PC-3 (cell line): ENCODE measurements around the gene ZMIZ1. TPM values are rescaled to one million over a fixed set of nuclear protein-coding genes. Genes with fewer than 3 reads are reported as not detected.

ENCODE experiments used
- ATAC-seq: fragments of 200-7000 bp; cut with Tn5 transposase; 2 replicates; pipeline ENCODE4 v1.9.1; 2020; ENCODE audit warnings: mild to moderate bottlenecking, moderate library complexity
- BruUV-seq: library from RNA; stranded (reverse); fragments of 400-500 nt; replicated peaks from 2 replicates; lab custom pipeline; 2021; lab: Mats Ljungman, UMichigan
- CTCF ChIA-PET: fragments of 300-600 bp; sonication (Branson Sonifier 250); formaldehyde crosslinking; loops from one replicate; lab custom pipeline; 2022; ENCODE audit warnings: antibody characterized with exemption; lab: Charles Lee
- POLR2A ChIA-PET: fragments of 300-600 bp; sonication (Branson Sonifier 250); formaldehyde crosslinking; loops from one replicate; lab custom pipeline; 2022; ENCODE audit warnings: antibody characterized with exemption; ENCODE audit not compliant: unreplicated experiment; lab: Charles Lee
- DNase-seq: peaks from one replicate; pipeline ENCODE4 v3.0.0-alpha.2; 2015
- H2AFZ ChIP-seq: fragments of 300-600 bp; sonication (generic); 2 replicates; pipeline ENCODE4 v1.6.0; 2016; ENCODE audit warnings: antibody characterized with exemption, low read length
- H3F3A ChIP-seq: fragments of 300-600 bp; sonication (generic); one replicate; pipeline ENCODE4 v1.6.0; 2017; ENCODE audit warnings: antibody characterized with exemption, low read length, control low read depth, mild to moderate bottlenecking; ENCODE audit not compliant: unreplicated experiment
- H3K27ac ChIP-seq: fragments of 300-600 bp; sonication (generic); 2 replicates; pipeline ENCODE4 v1.5.1; 2016; ENCODE audit warnings: mild to moderate bottlenecking, low read length
- H3K27me3 ChIP-seq: fragments of 300-600 bp; sonication (generic); 2 replicates; pipeline ENCODE4 v1.6.1; 2016; ENCODE audit warnings: low read length, mixed read lengths
- H3K36me3 ChIP-seq: fragments of 300-600 bp; sonication (generic); 2 replicates; pipeline ENCODE4 v1.6.1; 2016; ENCODE audit warnings: low read depth, mixed run types, low read length, mixed read lengths
- H3K4me1 ChIP-seq: fragments of 300-600 bp; sonication (generic); 2 replicates; pipeline ENCODE4 v1.5.1; 2016; ENCODE audit warnings: low read length; ENCODE audit not compliant: insufficient read depth
- H3K4me2 ChIP-seq: fragments of 300-600 bp; sonication (generic); 2 replicates; pipeline ENCODE4 v1.6.0; 2016; ENCODE audit warnings: low read length
- H3K4me3 ChIP-seq: fragments of 300-600 bp; sonication (generic); 2 replicates; pipeline ENCODE4 v1.5.1; 2016; ENCODE audit warnings: mild to moderate bottlenecking, low read length, mixed read lengths
- H3K79me2 ChIP-seq: fragments of 300-600 bp; sonication (generic); 2 replicates; pipeline ENCODE4 v1.6.1; 2017; ENCODE audit warnings: low read length, mixed read lengths
- H3K9ac ChIP-seq: fragments of 300-600 bp; sonication (generic); 2 replicates; pipeline ENCODE4 v1.6.0; 2016; ENCODE audit warnings: mild to moderate bottlenecking, low read length
- H3K9me2 ChIP-seq: fragments of 300-600 bp; sonication (generic); replicated peaks from 2 replicates; pipeline ENCODE4 v1.6.1; 2016; ENCODE audit warnings: mixed run types, low read length, mixed read lengths
- H3K9me3 ChIP-seq: fragments of 300-600 bp; sonication (generic); 2 replicates; pipeline ENCODE4 v1.6.1; 2016; ENCODE audit warnings: low read length, mixed read lengths
- H4K20me1 ChIP-seq: fragments of 300-600 bp; sonication (generic); 2 replicates; pipeline ENCODE4 v1.6.1; 2016; ENCODE audit warnings: low read length, mixed read lengths
- EZH2 ChIP-seq: fragments of 300-600 bp; sonication (generic); IDR thresholded peaks from one replicate; pipeline ENCODE4 v1.6.1; 2017; ENCODE audit warnings: antibody characterized with exemption, mild to moderate bottlenecking, low read length; ENCODE audit not compliant: unreplicated experiment
- EZH2phosphoT487 ChIP-seq: fragments of 300-600 bp; sonication (generic); IDR thresholded peaks from 2 replicates; pipeline ENCODE4 v1.6.1; 2018; ENCODE audit warnings: mild to moderate bottlenecking, antibody characterized with exemption, low read length, borderline replicate concordance
- intact Hi-C: fragments of 100-400 bp; cut with micrococcal nuclease; formaldehyde crosslinking; loops from 2 replicates; pipeline ENCODE4 v1.9.0; 2023
- total RNA-seq: library from RNA; depleted of rRNA; stranded (reverse); fragments of >200 nt; gene quantifications from 2 replicates; pipeline ENCODE4 v1.2.3, GENCODE V29; 2014
- TF ChIP-seq, protein P1 (sequence below): fragments of 300-600 bp; sonication (generic); conservative IDR thresholded peaks from 2 replicates; pipeline ENCODE4 v1.5.1; 2017; ENCODE audit warnings: antibody characterized with exemption, low read depth, mild to moderate bottlenecking, low read length

ZMIZ1 gene
- total RNA-seq, 1 experiment from 2014 or later, result 55.4 TPM

DNA sequence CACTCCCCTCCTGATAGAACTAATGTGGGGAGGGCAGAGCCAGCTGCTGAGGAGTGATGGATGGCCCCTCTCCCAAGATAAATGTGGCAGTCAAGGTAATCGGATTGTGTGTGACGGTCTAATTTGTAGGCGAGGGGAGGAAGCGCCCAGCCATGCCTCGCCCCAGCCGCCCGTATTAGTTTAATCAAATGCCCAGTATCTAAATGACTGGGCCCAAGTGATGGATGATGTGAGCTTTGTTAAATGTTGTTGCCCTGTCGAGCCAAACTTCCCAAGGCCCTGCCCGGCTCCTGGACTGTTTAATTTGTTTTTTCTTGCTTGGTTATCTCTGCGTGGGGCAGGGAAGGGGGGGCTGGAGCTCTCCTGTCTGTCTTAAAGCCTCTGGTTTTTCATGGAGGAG lies 190.1 kb downstream of the ZMIZ1 start:
- Histone ChIP-seq H3K4me3 (no peak overlapping the region), H3K9me3 (no peaks in the 10 kb centered on the region), H3F3A (no peaks in the 10 kb centered on the region), H3K4me1 (peaks cover 10% of the 10 kb centered on the region), H3K36me3 (peaks cover 9% of the 10 kb centered on the region; the same call in 1 of the 2 replicates), H3K27ac (no peak overlapping the region), H3K4me2 (no peak overlapping the region), H3K27me3 (no peaks in the 10 kb centered on the region), H3K9ac (no peak overlapping the region), H3K9me2 (no peaks in the 10 kb centered on the region), H2AFZ (no peak overlapping the region), H4K20me1 (no peaks in the 10 kb centered on the region), H3K79me2 (no peaks in the 10 kb centered on the region)
- DNase-seq (no peak), ATAC-seq (no peak)
- ChIA-PET CTCF (no interaction called here), POLR2A (no interaction called here)
- no TSS peak for BruUV-seq
- TF ChIP-seq, protein P1, sequence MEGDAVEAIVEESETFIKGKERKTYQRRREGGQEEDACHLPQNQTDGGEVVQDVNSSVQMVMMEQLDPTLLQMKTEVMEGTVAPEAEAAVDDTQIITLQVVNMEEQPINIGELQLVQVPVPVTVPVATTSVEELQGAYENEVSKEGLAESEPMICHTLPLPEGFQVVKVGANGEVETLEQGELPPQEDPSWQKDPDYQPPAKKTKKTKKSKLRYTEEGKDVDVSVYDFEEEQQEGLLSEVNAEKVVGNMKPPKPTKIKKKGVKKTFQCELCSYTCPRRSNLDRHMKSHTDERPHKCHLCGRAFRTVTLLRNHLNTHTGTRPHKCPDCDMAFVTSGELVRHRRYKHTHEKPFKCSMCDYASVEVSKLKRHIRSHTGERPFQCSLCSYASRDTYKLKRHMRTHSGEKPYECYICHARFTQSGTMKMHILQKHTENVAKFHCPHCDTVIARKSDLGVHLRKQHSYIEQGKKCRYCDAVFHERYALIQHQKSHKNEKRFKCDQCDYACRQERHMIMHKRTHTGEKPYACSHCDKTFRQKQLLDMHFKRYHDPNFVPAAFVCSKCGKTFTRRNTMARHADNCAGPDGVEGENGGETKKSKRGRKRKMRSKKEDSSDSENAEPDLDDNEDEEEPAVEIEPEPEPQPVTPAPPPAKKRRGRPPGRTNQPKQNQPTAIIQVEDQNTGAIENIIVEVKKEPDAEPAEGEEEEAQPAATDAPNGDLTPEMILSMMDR, result no peak
- TF ChIP-seq EZH2 (no peak), EZH2phosphoT487 (no peak)
- intact Hi-C loops, result no loop called here

DNA sequence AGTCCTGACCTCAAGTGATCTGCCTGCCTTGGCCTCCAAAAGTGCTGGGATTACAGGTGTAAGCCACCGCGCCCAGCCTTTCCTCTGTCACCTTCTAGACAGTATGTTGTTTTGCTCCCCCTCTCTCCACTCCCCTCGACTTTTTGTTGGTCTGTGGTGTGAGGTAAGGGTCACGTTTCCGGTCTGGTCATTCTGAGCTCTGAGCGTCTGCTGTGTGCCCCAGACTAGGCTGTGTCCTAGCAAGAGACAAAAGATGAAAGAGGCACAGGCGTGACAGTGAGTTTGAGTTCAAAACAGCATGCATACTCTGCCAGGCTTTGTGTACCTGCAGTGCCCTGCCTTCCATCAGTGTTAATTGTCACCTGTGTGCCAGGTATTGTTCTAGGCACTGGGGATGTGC lies 191.1 kb downstream of the ZMIZ1 start:
- TF ChIP-seq EZH2phosphoT487 (no peak), EZH2 (no peak)
- TF ChIP-seq, protein P1, result no peak
- no peak overlapping the region for H3K27ac ChIP-seq

More for the DNA sequence above, 191.1 kb downstream of the ZMIZ1 start:
- H3K9ac ChIP-seq, result no peak overlapping the region
- no peak overlapping the region for H2AFZ ChIP-seq
- no peak overlapping the region for H3K4me2 ChIP-seq
- no TSS peak for BruUV-seq
- ATAC-seq (no peak), DNase-seq (no peak)
- no peaks in the 10 kb centered on the region for H3K9me3 ChIP-seq
- H3K79me2 ChIP-seq, result no peaks in the 10 kb centered on the region
- ChIA-PET CTCF (no interaction called here), POLR2A (interaction anchor here (0.5 kb wide), 1 partner anchor 25 kb away, joined by 3 read pairs; no protein-coding TSS in a partner anchor)
- H4K20me1 ChIP-seq, result no peaks in the 10 kb centered on the region
- no peaks in the 10 kb centered on the region for H3K9me2 ChIP-seq
- no peaks in the 10 kb centered on the region for H3K27me3 ChIP-seq
- no peak overlapping the region for H3K4me3 ChIP-seq
- intact Hi-C loops, result no loop called here
- H3K36me3 ChIP-seq, result peaks cover 9% of the 10 kb centered on the region; the same call in 1 of the 2 replicates
- H3F3A ChIP-seq, result no peaks in the 10 kb centered on the region
- peaks cover 20% of the 10 kb centered on the region for H3K4me1 ChIP-seq
